HG02588 (cell line): Measurements from ENCODE around the gene CLEC4D.
"Not testable (repeated sequence)": the region's sequence is repeated elsewhere in the genome, so short reads cannot be mapped to it uniquely, and the experiment has no call there.

Experiments used
- ATAC-seq: cut with Tn5 transposase; IDR thresholded peaks from one replicate; pipeline ENCODE4 v1.9.1; 2021; ENCODE audit warnings: mild to moderate bottlenecking, moderate library complexity; ENCODE audit not compliant: unreplicated experiment

The CLEC4D gene

DNA sequence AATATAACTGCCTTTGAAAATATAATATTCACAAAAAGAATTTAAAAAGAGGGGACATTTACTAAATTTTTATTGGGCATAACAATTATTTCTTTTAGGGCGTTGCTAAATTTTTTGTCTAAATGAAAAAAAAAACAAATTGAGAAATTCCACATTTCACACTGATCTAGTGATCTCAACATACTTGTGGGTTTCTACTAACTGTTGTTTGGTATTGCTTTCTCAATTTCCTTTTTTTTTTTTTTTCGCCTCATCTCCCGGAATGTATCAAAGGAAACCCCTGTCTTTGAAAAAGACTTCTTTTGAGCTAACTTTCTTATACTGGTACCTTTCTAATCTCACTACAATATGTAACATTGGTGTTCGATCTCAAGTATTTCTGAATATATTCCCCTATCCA lies at the start of gene CLEC4D:
Gene CLEC4D, plus strand, starts transcription at position 248 of the 400 bp plus-strand sequence. CDS start 230 bp downstream, outside the sequence.
- ATAC-seq = no peak

DNA sequence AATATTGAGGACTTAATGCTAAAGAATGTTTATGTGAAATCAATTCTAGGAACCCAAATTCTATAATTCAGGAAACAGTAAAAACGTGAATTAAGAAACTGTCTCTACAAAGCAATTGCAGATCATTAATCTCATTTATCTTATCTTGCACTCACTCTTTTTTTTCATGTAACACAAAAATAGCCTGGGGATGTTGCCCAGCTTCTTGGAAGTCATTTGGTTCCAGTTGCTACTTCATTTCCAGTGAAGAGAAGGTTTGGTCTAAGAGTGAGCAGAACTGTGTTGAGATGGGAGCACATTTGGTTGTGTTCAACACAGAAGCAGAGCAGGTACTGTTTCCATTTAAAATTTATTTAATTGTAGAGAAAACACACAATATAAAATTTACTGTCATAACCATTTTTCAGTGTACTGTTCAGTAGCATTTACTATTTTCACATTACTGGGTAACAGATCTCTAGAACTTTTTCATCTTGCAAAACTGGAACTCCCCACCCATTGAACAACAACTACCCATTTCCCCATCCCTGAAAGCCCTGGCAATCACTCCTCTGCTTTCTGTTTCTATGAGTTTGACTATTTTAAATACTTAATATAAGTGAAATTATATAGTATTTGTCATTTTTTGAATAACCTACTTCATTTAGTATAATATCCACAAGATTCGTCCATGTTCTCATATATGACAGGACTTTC lies 47.9 kb upstream of the CLEC4D start:
- ATAC-seq = no peak

- no peak for ATAC-seq
These were observed 47.1 kb upstream of the CLEC4D start for GRCh38 chr12:8466241-8466640.

DNA sequence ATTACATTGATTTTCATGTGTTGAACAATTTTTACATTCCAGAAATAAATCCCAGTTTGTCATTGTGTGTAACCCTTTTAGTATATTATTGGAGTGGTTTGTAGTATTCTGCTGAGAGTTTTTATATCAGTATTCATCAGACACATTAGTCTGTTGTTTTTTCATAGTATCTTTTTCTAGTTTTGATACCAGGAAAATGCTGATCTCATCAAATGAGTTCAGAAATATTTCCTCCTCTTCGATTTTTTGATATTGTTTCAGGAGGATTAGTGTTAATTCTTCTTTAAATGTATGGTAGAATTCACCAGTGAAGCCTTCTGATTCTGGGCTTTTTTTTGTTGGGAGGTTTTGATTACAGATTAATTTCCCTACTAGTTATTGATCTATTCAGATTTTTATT lies 42.2 kb upstream of the CLEC4D start:
- no peak for ATAC-seq

DNA sequence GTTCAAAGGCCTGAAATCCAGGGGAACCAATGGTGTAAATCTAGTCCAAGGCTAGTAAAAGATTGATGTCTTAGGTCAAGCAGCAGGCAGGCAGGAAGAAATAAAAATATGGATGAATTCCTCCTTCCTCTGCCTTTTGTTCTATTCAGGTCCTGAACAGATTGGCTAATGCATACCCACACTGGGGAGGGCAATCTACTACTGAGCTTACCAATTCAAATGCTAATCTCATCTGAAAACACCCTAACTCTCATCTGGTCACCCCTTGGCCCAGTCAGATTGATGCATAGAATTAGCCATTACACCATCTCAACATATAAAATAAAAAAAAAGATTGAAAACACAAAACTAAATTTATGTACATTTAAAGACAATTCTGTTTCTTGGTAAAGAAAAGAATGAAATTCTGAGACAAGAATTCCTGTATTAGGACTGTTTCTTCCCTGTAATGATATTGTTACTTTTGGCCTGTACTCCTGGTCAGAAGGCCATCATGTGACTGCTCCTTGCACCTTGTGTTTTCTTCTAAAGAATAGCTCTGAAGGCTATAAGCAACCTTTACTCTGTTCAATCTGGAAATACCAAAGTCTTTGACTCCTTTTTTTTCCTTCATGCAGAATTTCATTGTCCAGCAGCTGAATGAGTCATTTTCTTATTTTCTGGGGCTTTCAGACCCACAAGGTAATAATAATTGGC lies 37.6 kb upstream of the CLEC4D start:
- ATAC-seq = no peak

DNA sequence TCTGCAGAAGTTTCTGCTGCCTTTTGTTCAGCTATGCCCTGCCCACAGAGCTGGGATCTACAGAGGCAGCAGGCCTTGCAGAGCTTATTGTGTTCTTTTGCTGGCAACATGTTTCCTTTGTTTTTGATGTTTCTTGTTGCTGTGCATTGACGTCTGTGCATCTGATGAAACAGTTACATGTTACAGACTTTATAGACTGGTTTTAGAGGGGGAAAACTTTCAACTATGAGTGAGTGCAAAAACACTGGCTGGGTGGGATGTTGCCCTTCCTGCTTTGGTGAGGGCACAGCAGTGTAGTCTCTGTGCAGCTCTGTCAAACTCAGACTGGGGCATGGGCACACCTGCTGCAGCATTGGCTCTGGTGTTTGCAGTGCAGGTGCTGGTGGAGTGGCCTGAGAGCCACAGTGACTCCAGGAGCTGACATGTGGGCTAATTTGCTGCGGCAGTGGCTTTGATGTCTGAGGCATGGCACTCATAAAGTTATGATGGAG lies 30.7 kb upstream of the CLEC4D start:
- ATAC-seq = no peak

- no peak for ATAC-seq
These were observed 30.2 kb upstream of the CLEC4D start for GRCh38 chr12:8483079-8483478.

GRCh38 chr12:8491646-8492530 lies 21.4 kb upstream of the CLEC4D start:
- ATAC-seq = no peak

DNA sequence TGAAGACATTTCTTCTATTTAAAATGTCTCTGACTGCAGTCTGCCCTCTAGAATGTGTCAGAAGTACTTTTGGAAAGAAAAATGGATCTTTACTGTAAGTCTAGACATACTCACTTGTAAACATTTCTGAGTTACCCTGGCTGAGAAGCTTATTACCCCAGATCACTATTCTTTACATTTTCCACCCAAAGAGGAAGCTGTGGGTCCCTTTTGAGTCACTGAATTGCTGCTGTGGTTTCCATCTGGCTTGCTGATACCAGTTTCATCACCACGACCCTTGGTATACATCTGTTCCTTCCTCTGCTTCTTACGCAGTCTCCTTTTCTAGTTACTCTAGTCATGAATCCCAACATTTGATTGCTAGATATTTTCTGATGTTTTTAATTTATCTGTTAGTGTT lies 20.2 kb upstream of the CLEC4D start:
- ATAC-seq = peak; percentile 99

GRCh38 chr12:8495671-8496070 lies 17.6 kb upstream of the CLEC4D start:
- not testable (repeated sequence) for ATAC-seq

GRCh38 chr12:8496074-8496473 lies 17.2 kb upstream of the CLEC4D start:
- not testable (repeated sequence) for ATAC-seq

DNA sequence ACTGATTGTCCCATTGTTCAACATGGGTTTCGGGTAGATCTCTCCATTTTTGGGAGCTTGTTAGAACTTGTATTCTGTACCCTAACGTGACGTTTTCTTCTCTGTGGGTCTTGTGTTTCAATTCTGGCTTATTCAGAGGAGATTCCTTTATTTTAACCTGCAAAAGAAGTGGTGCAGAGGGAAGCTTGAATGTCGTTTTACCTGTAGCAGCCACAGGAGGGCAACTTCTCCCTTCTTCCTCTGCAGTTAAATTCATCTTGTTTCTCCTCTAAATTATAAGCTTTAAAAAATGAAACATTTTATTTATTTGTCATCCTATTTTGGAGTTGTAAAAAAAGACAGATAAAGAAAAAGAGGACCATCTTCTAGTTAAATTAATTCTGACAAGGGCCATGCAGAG lies 13.7 kb upstream of the CLEC4D start:
- ATAC-seq = no peak

- ATAC-seq = no peak
These were observed 11.6 kb upstream of the CLEC4D start for GRCh38 chr12:8501720-8502119.

DNA sequence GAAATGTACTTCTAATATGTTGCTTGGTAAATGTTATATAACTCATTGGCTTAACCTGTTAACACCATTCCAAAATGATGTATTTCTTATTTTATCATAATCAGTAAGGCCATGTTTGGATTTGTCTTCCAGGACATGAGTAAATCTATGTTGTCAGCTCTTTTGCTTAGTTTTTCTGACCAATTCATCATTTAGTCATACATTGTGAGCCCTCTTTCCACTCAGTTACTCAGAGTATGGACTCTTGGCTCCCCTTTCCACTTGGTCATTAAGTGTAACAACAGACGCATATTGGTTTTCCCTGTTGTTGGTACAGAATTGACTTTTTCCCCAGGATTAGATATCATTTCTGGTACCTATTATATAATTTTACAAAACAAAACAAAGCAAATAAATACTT lies 9.0 kb upstream of the CLEC4D start:
- no peak for ATAC-seq

DNA sequence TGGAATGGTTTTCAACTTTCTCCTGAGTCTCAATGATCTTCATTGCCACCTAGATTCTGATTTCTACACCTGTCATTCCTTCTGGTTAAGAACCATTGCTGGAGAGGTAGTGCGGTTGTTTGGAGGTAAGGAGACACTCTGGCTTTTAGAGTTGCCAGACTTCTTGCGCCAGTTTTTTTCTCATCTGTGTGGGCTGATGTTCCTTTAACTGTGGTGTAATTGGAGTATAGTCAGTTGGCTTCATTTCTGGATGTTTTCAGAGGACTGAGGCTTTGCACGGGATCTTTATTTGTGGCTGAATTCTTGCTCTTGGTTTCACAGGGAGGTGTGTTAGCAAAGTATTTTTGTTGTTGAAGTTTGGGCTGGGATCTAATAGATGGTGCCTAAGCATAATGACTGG lies 5.7 kb upstream of the CLEC4D start:
- ATAC-seq = no peak

GRCh38 chr12:8508223-8508622 lies 5.1 kb upstream of the CLEC4D start:
- ATAC-seq = no peak

- peak; percentile 46 for ATAC-seq
These were observed 4.1 kb upstream of the CLEC4D start for GRCh38 chr12:8508910-8509841.

DNA sequence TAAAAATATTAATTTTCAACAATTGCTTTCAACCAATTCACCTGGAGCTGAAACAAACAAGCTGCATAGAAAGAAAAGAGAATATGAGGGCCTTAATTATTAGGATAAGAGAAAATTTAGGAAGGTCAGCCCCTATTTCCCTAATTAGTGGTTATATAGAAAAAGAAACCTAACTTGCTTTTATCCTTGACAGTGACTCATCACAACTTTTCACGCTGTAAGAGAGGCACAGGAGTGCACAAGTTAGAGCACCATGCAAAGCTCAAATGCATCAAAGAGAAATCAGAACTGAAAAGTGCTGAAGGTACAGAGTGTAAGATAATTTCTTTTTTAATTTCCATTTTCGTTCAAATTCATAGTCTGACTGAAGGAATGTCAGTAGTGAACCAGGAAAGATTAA lies 4.7 kb downstream of the CLEC4D start:
- no peak for ATAC-seq

- no peak for ATAC-seq
These were observed 5.9 kb downstream of the CLEC4D start for GRCh38 chr12:8519171-8519570.
